ENCODE results near the gene HOXC9. TPM values are rescaled to one million over a fixed set of nuclear protein-coding genes. Genes with fewer than 3 reads are reported as not detected.

The HOXC9 gene
- polyA plus RNA-seq, 1 of the 3 experiments (the other 2 are of a cell fraction): 1.9 TPM

GRCh38 chr12:53956914-53957536 is 42.9 kb upstream of the HOXC9 start:
- Histone ChIP-seq H3K9me2 (no peaks in the 10 kb centered on the region), H3K9ac (no peak overlapping the region), H3K79me2 (ENCODE audit: insufficient read depth) (no peaks in the 10 kb centered on the region), H3K4me2 (no peak overlapping the region), H3F3A (replicated peaks; ENCODE audit: insufficient read depth) (no peaks in the 10 kb centered on the region), H3K9me3 (no peaks in the 10 kb centered on the region), H3K27me3 (ENCODE audit: insufficient read depth) (peaks cover 98% of the 10 kb centered on the region), H4K20me1 (ENCODE audit: insufficient read depth) (peaks cover 13% of the 10 kb centered on the region; the same call in 1 of the 2 replicates), H3K36me3 (replicated peaks in 1 of 2; ENCODE audit: control insufficient read depth in 1 of 2, insufficient read depth in 2 of 2, low read length in 1 of 2) (no peaks in the 10 kb centered on the region), H3K4me1 (ENCODE audit: control insufficient read depth in 1 of 2, insufficient read depth in 2 of 2, low read depth in 1 of 2, low read length in 1 of 2) (no peaks in the 10 kb centered on the region), H3K4me3 (ENCODE audit: low read depth in 2 of 2, low read length in 1 of 2) (no peak overlapping the region), H2AFZ (ENCODE audit: low read depth) (no peak overlapping the region), H3K27ac (ENCODE audit: low read depth in 2 of 2, low read length in 1 of 2) (no peak overlapping the region)
- no peak for DNase-seq
- WGBS (ENCODE audit: low lambda C conversion rate): 25% methylated on average over 4 of the region's 11 CpGs
- POLR2A ChIA-PET: no interaction called here
- CTCF ChIA-PET: interaction anchor here (1.0 to 1.3 kb wide), 2 partner anchors 28 to 211 kb away, joined by 3 read pairs; partner anchors contain the start of gene HOXC10
- TF ChIP-seq EP300 (IDR thresholded peaks at IDR 0.05; ENCODE audit: borderline replicate concordance in 1 of 2, low read depth in 1 of 2, low read length in 1 of 2): no peak
- TF ChIP-seq SIN3A (IDR thresholded peaks at IDR 0.05; ENCODE audit: borderline replicate concordance, low read depth, low read length): no peak
- no peak for TF ChIP-seq TAF1 (IDR thresholded peaks at IDR 0.05; ENCODE audit: borderline replicate concordance, low read depth, low read length)
- TF ChIP-seq RCOR1 (IDR thresholded peaks at IDR 0.05; ENCODE audit: low read length): no peak

GRCh38 chr12:53958128-53958527 is 41.8 kb upstream of the HOXC9 start:
- Histone ChIP-seq H3K9ac (no peak overlapping the region), H3K9me3 (no peaks in the 10 kb centered on the region), H3K4me2 (no peak overlapping the region), H3K27me3 (ENCODE audit: insufficient read depth) (peaks cover 98% of the 10 kb centered on the region), H3K4me3 (ENCODE audit: low read depth in 2 of 2, low read length in 1 of 2) (no peak overlapping the region), H3K79me2 (ENCODE audit: insufficient read depth) (no peaks in the 10 kb centered on the region), H3F3A (replicated peaks; ENCODE audit: insufficient read depth) (no peaks in the 10 kb centered on the region), H2AFZ (ENCODE audit: low read depth) (no peak overlapping the region), H3K4me1 (ENCODE audit: control insufficient read depth in 1 of 2, insufficient read depth in 2 of 2, low read depth in 1 of 2, low read length in 1 of 2) (no peaks in the 10 kb centered on the region), H3K36me3 (replicated peaks in 1 of 2; ENCODE audit: control insufficient read depth in 1 of 2, insufficient read depth in 2 of 2, low read length in 1 of 2) (no peaks in the 10 kb centered on the region), H3K27ac (ENCODE audit: low read depth in 2 of 2, low read length in 1 of 2) (no peak overlapping the region), H3K9me2 (no peaks in the 10 kb centered on the region), H4K20me1 (ENCODE audit: insufficient read depth) (peaks cover 6% of the 10 kb centered on the region; the same call in 1 of the 2 replicates)
- ChIA-PET CTCF (interaction anchor here (0.8 to 1.1 kb wide), 4 partner anchors 27 to 395 kb away, joined by 3 to 4 read pairs (median 3); partner anchors contain the start of gene HOXC10), POLR2A (no interaction called here)
- TF ChIP-seq YY1 (IDR thresholded peaks at IDR 0.05; ENCODE audit: low read depth) (no peak), FOSL2 (IDR thresholded peaks at IDR 0.05; ENCODE audit: borderline replicate concordance, low read depth) (no peak)
- no peak for DNase-seq
- 32% methylated on average over 3 of the region's 3 CpGs for WGBS (ENCODE audit: low lambda C conversion rate)

DNA sequence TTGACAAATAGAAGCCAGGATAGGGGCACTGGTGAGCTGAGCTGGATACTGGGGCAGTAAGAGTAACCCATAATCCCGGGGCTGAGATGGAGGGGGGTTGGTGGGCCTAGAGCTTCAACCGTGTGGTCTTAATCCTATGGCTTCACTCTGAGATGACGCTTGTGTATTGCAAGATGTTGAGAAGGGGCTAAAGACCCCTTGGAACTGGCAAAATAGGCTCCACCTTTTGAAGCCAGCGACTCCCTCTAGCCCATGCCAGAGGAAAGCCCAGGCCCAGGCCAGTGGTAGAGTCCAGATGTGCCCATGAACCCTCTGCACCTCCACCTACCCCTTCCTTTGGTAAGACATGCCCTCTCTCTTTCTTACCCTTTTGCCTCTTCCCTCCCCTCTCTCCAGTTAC is 40.6 kb upstream of the HOXC9 start:
- H3K79me2 ChIP-seq (ENCODE audit: insufficient read depth): no peaks in the 10 kb centered on the region
- H3K9ac ChIP-seq: no peak overlapping the region
- no peak overlapping the region for H2AFZ ChIP-seq (ENCODE audit: low read depth)
- ChIA-PET CTCF (interaction anchor here (0.8 to 1.5 kb wide), 7 partner anchors 14 to 255 kb away, joined by 3 to 5 read pairs (median 3); partner anchors contain the start of gene HOXC10), POLR2A (interaction anchor here (0.6 kb wide), 1 partner anchor 67 kb away, joined by 3 read pairs; no protein-coding TSS in a partner anchor)
- no peak for DNase-seq
- H3K4me2 ChIP-seq: no peak overlapping the region
- no peaks in the 10 kb centered on the region; a peak in 1 of 4 replicates for H3K4me1 ChIP-seq (ENCODE audit: control insufficient read depth in 1 of 2, insufficient read depth in 2 of 2, low read depth in 1 of 2, low read length in 1 of 2)
- H3K9me2 ChIP-seq: no peaks in the 10 kb centered on the region
- H3K27me3 ChIP-seq (ENCODE audit: insufficient read depth): peaks cover 98% of the 10 kb centered on the region
- no peak for TF ChIP-seq MEF2A (IDR thresholded peaks at IDR 0.05; ENCODE audit: borderline replicate concordance, low read depth)
- no peak for TF ChIP-seq TAF1 (IDR thresholded peaks at IDR 0.05; ENCODE audit: borderline replicate concordance, low read depth, low read length)
- TF ChIP-seq TCF12 (IDR thresholded peaks at IDR 0.05): no peak
- no peak for TF ChIP-seq EZH2phosphoT487 (IDR thresholded peaks at IDR 0.05; ENCODE audit: borderline replicate concordance, low read depth)
- TF ChIP-seq IRF3 (IDR thresholded peaks at IDR 0.05; ENCODE audit: low read depth, low read length): no peak
- no peak for TF ChIP-seq MAX (IDR thresholded peaks at IDR 0.05; ENCODE audit: low read depth)
- TF ChIP-seq MXI1 (IDR thresholded peaks at IDR 0.05; ENCODE audit: low read depth, low read length): no peak
- TF ChIP-seq USF2 (IDR thresholded peaks at IDR 0.05; ENCODE audit: borderline replicate concordance, low read depth, low read length): no peak
- TF ChIP-seq PBX3 (IDR thresholded peaks at IDR 0.05): no peak
- no peak for TF ChIP-seq FOXJ3 (CRISPR knock-in tag; IDR thresholded peaks at IDR 0.05)
- H3K4me3 ChIP-seq (ENCODE audit: low read depth in 2 of 2, low read length in 1 of 2): no peak overlapping the region
- no peaks in the 10 kb centered on the region for H4K20me1 ChIP-seq (ENCODE audit: insufficient read depth)
- no peaks in the 10 kb centered on the region for H3F3A ChIP-seq (replicated peaks; ENCODE audit: insufficient read depth)
- H3K36me3 ChIP-seq (replicated peaks in 1 of 2; ENCODE audit: control insufficient read depth in 1 of 2, insufficient read depth in 2 of 2, low read length in 1 of 2): no peaks in the 10 kb centered on the region
- H3K27ac ChIP-seq (ENCODE audit: low read depth in 2 of 2, low read length in 1 of 2): no peak overlapping the region
- WGBS (ENCODE audit: low lambda C conversion rate): 6% methylated on average over 4 of the region's 4 CpGs
- H3K9me3 ChIP-seq: no peaks in the 10 kb centered on the region

Measured in SK-N-SH (cell line).